ENCODE measurements around the gene KRTAP4-2. TPM values are rescaled to one million over a fixed set of nuclear protein-coding genes. Genes with fewer than 3 reads are reported as not detected.

KRTAP4-2 gene
- not detected in 5 replicates for total RNA-seq (2022; extraction: Qiagen RNA extraction)

DNA sequence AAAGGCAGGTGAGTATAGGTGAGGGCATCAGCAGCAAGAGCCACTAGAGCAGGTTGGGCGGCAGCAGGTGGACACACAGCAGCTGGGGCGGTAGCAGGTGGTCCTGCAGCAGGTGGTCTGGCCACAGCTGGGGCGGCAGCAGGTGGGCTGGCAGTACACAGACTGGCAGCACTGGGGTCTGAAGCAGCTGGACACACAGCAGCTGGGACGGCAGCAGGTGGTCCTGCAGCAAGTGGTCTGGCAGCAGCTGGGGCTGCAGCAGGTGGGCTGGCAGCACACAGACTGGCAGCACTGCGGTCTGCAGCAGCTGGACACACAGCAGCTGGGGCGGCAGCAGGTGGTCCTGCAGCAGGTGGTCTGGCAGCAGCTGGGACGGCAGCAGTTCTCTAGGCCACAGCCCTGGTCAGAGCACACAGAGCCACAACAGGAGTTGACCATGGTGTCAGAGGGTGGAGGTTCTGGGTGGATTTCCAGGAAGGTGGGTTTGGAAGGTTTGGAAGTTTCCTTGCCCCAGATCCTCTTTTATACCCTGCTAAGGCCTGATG lies at the start of gene KRTAP4-2:
Gene KRTAP4-2 (minus strand): TSS at position 495 of the 545 bp plus-strand sequence. CDS start 57 bp downstream, at position 438.

DNA sequence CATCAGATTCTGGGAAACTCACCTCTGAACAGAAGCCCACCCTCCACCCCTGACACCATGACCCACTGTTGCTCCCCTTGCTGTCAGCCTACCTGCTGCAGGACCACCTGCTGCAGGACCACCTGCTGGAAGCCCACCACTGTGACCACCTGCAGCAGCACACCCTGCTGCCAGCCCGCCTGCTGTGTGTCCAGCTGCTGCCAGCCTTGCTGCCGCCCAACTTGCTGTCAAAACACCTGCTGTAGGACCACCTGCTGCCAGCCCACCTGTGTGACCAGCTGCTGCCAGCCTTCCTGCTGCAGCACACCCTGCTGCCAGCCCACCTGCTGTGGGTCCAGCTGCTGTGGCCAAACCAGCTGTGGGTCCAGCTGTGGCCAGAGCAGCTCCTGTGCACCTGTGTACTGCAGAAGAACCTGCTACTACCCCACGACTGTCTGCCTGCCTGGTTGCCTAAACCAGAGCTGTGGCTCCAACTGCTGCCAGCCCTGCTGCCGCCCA lies 48.6 kb upstream of the KRTAP4-2 start, which contains the start of gene KRTAP9-2:
Gene KRTAP9-2 (plus strand): TSS at position 51 of the 498 bp plus-strand sequence. CDS start 7 bp downstream, at position 58.

DNA sequence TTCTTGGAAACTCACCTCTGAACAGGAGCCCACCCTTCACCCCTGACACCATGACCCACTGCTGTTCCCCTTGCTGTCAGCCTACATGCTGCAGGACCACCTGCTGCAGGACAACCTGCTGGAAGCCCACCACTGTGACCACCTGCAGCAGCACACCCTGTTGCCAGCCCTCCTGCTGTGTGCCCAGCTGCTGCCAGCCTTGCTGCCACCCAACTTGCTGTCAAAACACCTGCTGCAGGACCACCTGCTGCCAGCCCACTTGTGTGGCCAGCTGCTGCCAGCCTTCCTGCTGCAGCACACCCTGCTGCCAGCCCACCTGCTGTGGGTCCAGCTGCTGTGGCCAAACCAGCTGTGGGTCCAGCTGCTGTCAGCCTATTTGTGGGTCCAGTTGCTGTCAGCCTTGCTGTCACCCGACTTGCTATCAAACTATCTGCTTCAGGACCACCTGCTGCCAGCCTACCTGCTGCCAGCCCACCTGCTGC lies 11.9 kb upstream of the KRTAP4-2 start, which contains the start of gene KRTAP9-1:
Gene KRTAP9-1 (plus strand): TSS at position 51 of the 482 bp plus-strand sequence. CDS start 0 bp downstream, at position 51.

DNA sequence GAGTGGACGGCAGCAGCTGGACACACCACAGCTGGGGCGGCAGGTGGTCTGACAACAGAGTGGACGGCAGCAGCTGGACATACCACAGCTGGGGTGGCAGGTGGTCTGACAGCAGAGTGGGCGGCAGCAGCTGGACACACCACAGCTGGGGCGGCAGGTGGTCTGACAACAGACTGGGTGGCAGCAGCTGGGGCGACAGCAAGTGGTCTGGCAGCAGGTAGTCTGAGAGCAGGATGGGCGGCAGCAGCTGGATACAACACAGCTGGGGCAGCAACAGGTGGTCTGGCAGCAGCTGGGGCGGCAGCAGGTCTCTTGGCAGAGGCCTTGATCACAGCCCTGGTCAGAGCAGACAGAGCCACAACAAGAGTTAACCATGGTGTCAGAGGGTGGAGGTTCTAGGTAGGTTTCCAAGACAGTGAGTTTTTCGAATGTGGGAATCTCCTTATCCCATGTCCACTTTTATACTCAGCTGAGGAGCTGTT lies 6.5 kb upstream of the KRTAP4-2 start, which contains the start of gene KRTAP4-1:
Gene KRTAP4-1 (minus strand): TSS at position 432 of the 482 bp plus-strand sequence. CDS start 57 bp downstream, at position 375.

DNA sequence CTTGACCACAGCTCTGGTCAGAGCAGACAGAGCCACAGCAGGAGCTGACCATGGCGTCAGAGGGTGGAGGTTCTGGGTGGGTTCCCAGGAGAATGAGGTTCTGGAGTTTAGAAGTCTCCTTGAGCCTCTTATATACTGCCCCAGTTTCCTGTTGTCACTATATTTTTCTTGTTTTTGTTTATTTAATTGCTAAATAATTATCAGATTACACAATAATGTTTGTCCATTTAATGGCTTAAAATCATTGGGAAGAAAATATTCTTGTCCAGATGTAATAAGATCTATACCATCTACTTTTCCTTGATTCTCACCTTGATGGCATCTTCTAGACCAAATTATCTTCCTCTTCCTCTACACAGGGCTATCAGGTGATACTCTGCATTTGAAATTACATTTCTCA lies 9.9 kb downstream of the KRTAP4-2 start, which contains the start of gene KRTAP4-3:
Gene KRTAP4-3 (minus strand): TSS at position 101 of the 400 bp plus-strand sequence. CDS start 49 bp downstream, at position 52.

DNA sequence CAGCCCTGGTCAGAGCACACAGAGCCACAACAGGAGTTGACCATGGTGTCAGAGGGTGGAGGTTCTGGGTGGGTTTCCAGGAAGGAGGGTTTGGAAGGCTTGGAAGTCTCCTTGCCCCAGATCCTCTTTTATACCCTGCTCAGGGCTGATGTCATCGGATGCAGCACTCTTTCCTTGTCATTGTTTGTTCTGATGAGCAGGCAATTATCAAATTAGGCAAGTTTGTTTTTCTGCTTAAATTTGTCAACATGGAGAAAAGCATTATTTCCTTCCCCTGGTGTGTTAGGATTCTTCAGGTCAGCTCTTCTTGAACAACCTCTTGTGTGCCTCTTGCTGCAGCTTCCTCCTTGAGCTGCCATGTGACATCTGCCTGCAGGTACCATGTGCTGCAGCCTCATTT lies 17.4 kb downstream of the KRTAP4-2 start, which contains the start of gene KRTAP4-4:
Gene KRTAP4-4 (minus strand): TSS at position 101 of the 400 bp plus-strand sequence. CDS start 57 bp downstream, at position 44.

DNA sequence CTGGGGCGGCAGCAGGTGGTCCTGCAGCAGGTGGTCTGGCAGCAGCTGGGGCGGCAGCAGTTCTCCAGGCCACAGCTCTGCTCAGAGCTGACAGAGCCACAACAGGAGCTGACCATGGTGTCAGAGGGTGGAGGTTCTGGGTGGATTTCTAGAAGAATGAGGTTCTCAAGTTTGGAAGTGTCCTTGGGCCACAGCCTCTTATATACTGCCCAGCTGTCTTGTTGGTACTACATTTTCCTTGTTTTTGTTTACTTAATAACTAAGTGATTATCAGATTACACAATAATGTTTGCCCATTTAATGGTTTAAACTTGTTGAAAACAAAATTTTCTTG lies 28.4 kb downstream of the KRTAP4-2 start, which contains the start of gene KRTAP4-5:
Gene KRTAP4-5 (minus strand): TSS at position 174 of the 334 bp plus-strand sequence. CDS start 58 bp downstream, at position 116.

DNA sequence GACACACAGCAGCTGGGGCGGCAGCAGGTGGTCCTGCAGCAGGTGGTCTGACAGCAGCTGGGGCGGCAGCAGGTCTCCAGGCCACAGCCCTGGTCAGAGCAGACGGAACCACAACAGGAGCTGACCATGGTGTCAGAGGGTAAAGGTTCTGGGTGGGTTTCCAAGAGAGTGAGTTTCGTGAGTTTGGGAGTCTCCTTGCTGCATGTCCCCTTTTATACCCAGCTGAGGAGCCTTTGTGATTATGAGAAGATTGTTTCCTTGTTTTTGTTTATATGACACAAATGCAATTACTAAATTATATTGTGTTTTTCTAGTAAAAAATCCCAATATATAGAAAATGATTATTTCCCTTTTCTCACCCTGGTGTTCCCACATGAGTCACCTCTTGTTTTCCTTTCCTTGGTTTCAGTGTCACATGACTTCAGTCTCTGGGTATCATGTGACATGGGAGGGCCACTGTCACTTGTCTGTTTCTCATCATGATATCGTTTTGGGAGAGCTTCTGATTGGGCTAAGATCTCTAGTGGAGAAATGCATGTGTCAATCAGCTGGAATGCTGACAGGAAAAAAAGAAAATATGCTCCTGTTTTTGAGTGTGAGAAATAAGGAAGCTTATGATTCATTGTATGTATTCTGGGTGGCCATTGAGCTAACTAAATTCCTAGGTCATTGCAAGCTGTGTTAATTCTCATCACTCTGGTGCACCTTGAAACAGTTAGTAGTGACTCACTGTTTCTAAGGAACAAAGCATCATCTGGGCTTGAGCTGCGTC lies 37.5 kb downstream of the KRTAP4-2 start, which contains the start of gene KRTAP4-6:
Gene KRTAP4-6 (minus strand): TSS at position 185 of the 772 bp plus-strand sequence. CDS start 57 bp downstream, at position 128.

Other genes starting within 250 kb of the KRTAP4-2 start
- 0.07 to 0.18 TPM (median 0.08 TPM) in 5 replicates for gene KRT23, start 240.6 kb downstream of the KRTAP4-2 start, total RNA-seq (2022; extraction: Qiagen RNA extraction)
- gene KRT39, start 211.3 kb downstream of the KRTAP4-2 start, total RNA-seq (2022; extraction: Qiagen RNA extraction), result not detected in 5 replicates
- gene KRT40, start 193.9 kb downstream of the KRTAP4-2 start, total RNA-seq (2022; extraction: Qiagen RNA extraction), result not detected in 5 replicates
- not detected in 5 replicates for gene KRTAP3-3, start 184.1 kb downstream of the KRTAP4-2 start, total RNA-seq (2022; extraction: Qiagen RNA extraction)
- gene KRTAP3-2, start 178.3 kb downstream of the KRTAP4-2 start, total RNA-seq (2022; extraction: Qiagen RNA extraction), result 0.16 to 0.41 TPM (median 0.28 TPM) in 4 of 5 replicates, not detected in the other
- gene KRTAP3-1, start 169.1 kb downstream of the KRTAP4-2 start, total RNA-seq (2022; extraction: Qiagen RNA extraction), result not detected in 5 replicates
- not detected in 5 replicates for gene KRTAP1-5, start 151.0 kb downstream of the KRTAP4-2 start, total RNA-seq (2022; extraction: Qiagen RNA extraction)
- gene KRTAP1-4, start 148.0 kb downstream of the KRTAP4-2 start, total RNA-seq (2022; extraction: Qiagen RNA extraction), result not detected in 5 replicates
- not detected in 5 replicates for gene KRTAP1-3, start 143.3 kb downstream of the KRTAP4-2 start, total RNA-seq (2022; extraction: Qiagen RNA extraction)
- gene KRTAP1-1, start 136.8 kb downstream of the KRTAP4-2 start, total RNA-seq (2022; extraction: Qiagen RNA extraction), result not detected in 5 replicates
- not detected in 5 replicates for gene KRTAP2-1, start 130.9 kb downstream of the KRTAP4-2 start, total RNA-seq (2022; extraction: Qiagen RNA extraction)
- not detected in 5 replicates for gene KRTAP2-2, start 123.0 kb downstream of the KRTAP4-2 start, total RNA-seq (2022; extraction: Qiagen RNA extraction)
- gene KRTAP2-3, start 118.1 kb downstream of the KRTAP4-2 start, total RNA-seq (2022; extraction: Qiagen RNA extraction), result 0.18 TPM in 1 of 5 replicates, not detected in the others
- gene KRTAP2-4, start 112.3 kb downstream of the KRTAP4-2 start, total RNA-seq (2022; extraction: Qiagen RNA extraction), result not detected in 5 replicates
- gene KRTAP4-7, start 94.1 kb downstream of the KRTAP4-2 start, total RNA-seq (2022; extraction: Qiagen RNA extraction), result not detected in 5 replicates
- gene KRTAP4-8, start 80.1 kb downstream of the KRTAP4-2 start, total RNA-seq (2022; extraction: Qiagen RNA extraction), result not detected in 5 replicates
- not detected in 5 replicates for gene KRTAP4-16, start 76.0 kb downstream of the KRTAP4-2 start, total RNA-seq (2022; extraction: Qiagen RNA extraction)
- gene KRTAP4-9, start 72.8 kb downstream of the KRTAP4-2 start, total RNA-seq (2022; extraction: Qiagen RNA extraction), result not detected in 5 replicates
- gene KRTAP4-11, start 59.8 kb downstream of the KRTAP4-2 start, total RNA-seq (2022; extraction: Qiagen RNA extraction), result not detected in 5 replicates
- not detected in 5 replicates for gene KRTAP4-12, start 54.0 kb downstream of the KRTAP4-2 start, total RNA-seq (2022; extraction: Qiagen RNA extraction)
- gene KRTAP4-6, start 37.7 kb downstream of the KRTAP4-2 start, total RNA-seq (2022; extraction: Qiagen RNA extraction), result not detected in 5 replicates
- not detected in 5 replicates for gene KRTAP4-5, start 28.4 kb downstream of the KRTAP4-2 start, total RNA-seq (2022; extraction: Qiagen RNA extraction)
- not detected in 5 replicates for gene KRTAP4-4, start 17.5 kb downstream of the KRTAP4-2 start, total RNA-seq (2022; extraction: Qiagen RNA extraction)
- not detected in 5 replicates for gene KRTAP4-3, start 10.0 kb downstream of the KRTAP4-2 start, total RNA-seq (2022; extraction: Qiagen RNA extraction)
- 0.14 to 0.25 TPM (median 0.24 TPM) in 3 of 5 replicates, not detected in the others for gene KRTAP4-1, start 6.7 kb upstream of the KRTAP4-2 start, total RNA-seq (2022; extraction: Qiagen RNA extraction)
- not detected in 5 replicates for gene KRTAP9-1, start 11.7 kb upstream of the KRTAP4-2 start, total RNA-seq (2022; extraction: Qiagen RNA extraction)
- gene KRTAP9-2, start 48.4 kb upstream of the KRTAP4-2 start, total RNA-seq (2022; extraction: Qiagen RNA extraction), result not detected in 5 replicates
- gene KRTAP9-3, start 54.2 kb upstream of the KRTAP4-2 start, total RNA-seq (2022; extraction: Qiagen RNA extraction), result not detected in 5 replicates
- not detected in 5 replicates for gene KRTAP9-8, start 59.8 kb upstream of the KRTAP4-2 start, total RNA-seq (2022; extraction: Qiagen RNA extraction)
- gene KRTAP9-4, start 71.5 kb upstream of the KRTAP4-2 start, total RNA-seq (2022; extraction: Qiagen RNA extraction), result not detected in 5 replicates
- not detected in 5 replicates for gene KRTAP9-9, start 77.2 kb upstream of the KRTAP4-2 start, total RNA-seq (2022; extraction: Qiagen RNA extraction)
- not detected in 5 replicates for gene KRTAP9-6, start 87.2 kb upstream of the KRTAP4-2 start, total RNA-seq (2022; extraction: Qiagen RNA extraction)
- gene KRTAP9-7, start 97.5 kb upstream of the KRTAP4-2 start, total RNA-seq (2022; extraction: Qiagen RNA extraction), result not detected in 5 replicates
- gene KRTAP29-1, start 124.6 kb upstream of the KRTAP4-2 start, total RNA-seq (2022; extraction: Qiagen RNA extraction), result not detected in 5 replicates
- gene KRTAP16-1, start 131.1 kb upstream of the KRTAP4-2 start, total RNA-seq (2022; extraction: Qiagen RNA extraction), result not detected in 5 replicates
- not detected in 5 replicates for gene KRTAP17-1, start 137.5 kb upstream of the KRTAP4-2 start, total RNA-seq (2022; extraction: Qiagen RNA extraction)
- not detected in 5 replicates for gene KRT33A, start 172.6 kb upstream of the KRTAP4-2 start, total RNA-seq (2022; extraction: Qiagen RNA extraction)
- not detected in 5 replicates for gene KRT33B, start 191.6 kb upstream of the KRTAP4-2 start, total RNA-seq (2022; extraction: Qiagen RNA extraction)
- gene KRT34, start 204.1 kb upstream of the KRTAP4-2 start, total RNA-seq (2022; extraction: Qiagen RNA extraction), result 0.18 to 0.53 TPM (median 0.21 TPM) in 5 replicates
- gene KRT31, start 219.4 kb upstream of the KRTAP4-2 start, total RNA-seq (2022; extraction: Qiagen RNA extraction), result 0.05 TPM in 1 of 5 replicates, not detected in the others
- not detected in 5 replicates for gene KRT37, start 246.4 kb upstream of the KRTAP4-2 start, total RNA-seq (2022; extraction: Qiagen RNA extraction)

Measured in A549 treated with dexamethasone at 1 μM for 4 hours (cell line).